Measurements from ENCODE around the gene EFNA1.

EFNA1 gene

DNA sequence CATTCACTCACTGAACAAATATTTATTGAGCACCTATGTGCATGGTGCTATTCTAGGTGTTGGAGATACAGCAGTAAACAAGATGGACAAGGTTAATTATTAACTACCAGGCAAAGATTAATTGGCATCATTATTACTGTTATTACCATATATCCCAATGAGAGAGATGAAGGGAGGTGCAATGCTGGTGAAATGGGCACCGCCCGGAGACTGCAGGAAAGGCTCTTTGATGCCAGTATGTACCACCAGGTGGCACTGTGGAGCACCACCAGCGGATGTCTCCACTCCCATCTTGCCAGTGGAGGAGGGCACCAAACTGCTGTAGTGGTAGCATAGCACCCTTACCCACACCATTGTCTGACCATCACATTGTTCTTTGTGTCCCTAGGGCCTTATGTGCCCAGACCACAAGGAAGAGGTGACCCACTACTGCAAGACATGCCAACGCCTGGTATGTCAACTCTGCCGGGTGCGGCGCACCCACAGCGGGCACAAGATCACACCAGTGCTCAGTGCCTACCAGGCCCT lies 48.9 kb downstream of the EFNA1 start:
- peak; percentile 83 to 88 for DNase-seq

DNA sequence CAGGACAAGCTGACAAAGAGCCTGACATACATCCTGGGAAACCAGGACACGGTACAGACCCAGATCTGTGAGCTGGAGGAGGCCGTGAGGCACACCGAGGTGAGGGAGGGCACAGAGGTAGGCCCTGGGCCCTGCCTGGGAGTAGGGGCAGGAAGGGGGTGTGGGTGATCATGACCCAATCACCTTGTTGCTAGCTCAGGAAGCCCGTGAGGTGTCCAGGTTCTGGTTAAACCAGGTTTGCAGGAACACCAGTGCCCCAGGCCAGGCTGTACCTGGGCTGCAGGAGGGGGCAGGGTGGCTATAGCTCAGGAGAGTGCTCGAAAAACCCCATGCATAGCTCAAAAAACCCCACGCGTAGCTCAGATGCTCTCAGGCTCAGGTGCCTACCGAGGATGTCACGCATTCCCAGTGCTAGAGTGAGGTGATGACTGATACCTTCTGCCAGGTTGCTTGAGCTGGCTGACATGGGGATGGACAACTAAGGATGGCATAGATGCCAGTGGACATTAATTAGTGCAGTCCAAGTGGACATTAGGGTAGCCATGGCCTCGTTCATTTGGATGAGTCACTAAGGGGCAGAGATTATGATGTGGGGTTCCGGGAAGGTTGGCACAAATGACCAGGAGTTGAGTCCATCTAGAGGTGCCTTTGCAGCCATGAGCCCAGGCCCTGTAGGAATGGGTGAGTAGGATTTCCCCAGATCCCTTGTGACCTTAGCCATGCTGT lies 49.7 kb downstream of the EFNA1 start:
- no peak for DNase-seq

DNA sequence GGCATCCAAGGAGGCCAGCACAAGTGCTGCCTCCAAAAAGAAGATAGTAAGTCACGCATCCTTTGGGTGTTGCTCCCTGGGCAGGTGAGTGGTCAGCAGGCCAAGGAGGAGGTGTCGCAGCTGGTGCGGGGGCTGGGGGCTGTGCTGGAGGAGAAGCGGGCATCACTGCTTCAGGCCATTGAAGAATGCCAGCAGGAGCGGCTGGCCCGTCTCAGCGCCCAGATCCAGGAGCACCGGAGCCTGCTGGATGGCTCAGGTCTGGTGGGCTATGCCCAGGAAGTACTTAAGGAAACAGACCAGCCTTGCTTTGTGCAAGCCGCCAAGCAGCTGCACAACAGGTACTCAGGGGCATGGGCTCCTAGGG lies 50.2 kb downstream of the EFNA1 start:
- DNase-seq, result no peak

DNA sequence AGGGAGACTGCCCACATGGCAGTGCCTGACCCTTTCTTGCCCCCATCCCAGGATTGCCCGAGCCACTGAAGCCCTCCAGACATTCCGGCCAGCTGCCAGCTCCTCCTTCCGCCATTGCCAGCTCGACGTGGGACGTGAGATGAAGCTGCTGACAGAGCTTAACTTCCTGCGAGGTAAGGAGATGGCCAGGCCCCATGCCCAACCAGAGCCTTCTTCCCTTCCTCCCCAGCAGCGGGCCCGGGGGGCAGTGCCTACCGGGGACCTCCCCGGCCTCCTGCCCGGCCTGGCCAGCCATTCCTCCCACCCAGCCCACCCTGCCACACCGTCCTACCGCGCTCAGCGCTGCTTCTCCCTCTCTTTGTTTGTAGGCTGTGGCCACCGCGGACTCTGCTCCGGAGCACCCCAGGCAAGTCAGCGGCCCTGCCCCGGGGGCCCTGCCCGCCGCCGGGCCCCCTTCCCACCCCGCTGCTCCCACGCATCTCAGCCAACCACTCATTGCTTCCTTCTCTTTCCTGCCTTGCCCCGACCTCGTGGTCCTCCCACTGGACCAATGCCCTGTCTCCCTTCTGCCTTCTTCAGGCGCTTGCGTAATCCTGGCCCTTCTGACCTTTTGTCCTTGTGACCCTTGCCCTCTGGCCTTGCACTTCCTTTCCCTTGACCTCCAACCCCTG lies 50.9 kb downstream of the EFNA1 start:
- no peak for DNase-seq

DNA sequence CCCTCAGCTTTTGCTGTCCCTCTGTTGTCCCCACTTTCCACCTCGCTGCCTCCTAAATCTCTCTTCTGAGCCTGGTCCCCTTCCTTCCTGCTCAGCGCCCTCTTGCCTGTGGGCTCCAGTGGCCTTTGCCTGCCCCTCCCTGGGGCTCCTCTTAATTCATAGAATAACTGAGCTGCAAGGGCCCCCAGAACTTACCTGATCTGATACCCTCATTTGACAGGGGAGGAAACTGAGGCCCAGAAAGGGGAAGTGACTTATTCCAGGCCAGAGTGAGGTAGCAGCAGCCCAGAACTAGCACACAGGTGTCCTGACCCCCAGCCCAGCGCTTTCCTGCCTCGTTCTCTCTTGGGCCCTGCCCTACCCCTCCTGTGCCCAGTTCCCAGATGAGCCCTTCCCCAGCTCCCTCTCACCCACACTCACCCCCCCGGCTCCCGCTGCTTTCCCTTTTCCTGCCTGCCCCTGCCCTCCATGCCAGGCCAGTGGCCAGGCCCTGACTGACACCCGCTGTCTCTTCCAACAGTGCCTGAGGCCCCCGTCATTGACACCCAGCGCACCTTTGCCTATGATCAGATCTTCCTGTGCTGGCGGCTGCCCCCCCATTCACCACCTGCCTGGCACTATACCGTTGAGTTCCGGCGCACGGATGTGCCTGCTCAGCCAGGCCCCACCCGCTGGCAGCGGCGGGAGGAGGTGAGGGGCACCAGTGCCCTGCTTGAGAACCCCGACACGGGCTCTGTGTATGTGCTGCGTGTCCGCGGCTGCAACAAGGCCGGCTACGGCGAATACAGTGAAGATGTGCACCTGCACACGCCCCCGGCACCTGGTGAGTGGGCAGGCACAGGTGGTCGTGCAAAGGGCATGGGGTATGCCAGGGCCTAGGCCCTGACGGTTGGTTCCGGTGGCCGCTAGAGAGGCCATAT lies 51.7 kb downstream of the EFNA1 start:
- no peak for DNase-seq

DNA sequence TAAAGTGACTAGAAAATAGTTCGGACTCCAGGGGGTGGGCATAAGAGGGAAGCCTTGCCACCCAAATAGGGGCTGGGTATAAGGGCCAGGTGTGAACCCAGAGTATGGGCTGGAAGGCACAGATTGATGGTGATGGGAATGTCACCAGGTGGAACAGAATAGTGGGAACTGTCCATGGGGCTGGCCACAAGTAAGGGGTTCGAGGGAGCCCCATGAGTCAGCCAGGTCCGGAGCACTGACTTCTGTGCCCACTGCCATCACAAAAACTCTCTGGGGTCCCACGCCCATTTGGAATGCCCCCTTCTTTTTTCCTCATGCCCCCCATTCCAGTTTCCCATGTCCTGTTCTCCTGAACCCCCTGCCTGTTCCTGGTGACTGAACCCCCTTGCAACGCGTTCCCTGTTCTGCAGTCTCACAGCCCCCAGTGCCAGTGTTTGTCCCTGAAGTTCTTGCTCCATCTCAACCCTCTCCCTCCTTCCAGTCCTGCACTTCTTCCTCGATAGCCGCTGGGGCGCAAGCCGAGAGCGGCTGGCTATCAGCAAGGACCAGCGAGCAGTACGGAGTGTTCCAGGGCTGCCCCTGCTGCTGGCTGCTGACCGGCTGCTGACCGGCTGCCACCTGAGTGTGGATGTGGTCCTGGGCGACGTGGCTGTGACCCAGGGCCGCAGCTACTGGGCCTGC lies 53.8 kb downstream of the EFNA1 start:
- DNase-seq, result no peak

DNA sequence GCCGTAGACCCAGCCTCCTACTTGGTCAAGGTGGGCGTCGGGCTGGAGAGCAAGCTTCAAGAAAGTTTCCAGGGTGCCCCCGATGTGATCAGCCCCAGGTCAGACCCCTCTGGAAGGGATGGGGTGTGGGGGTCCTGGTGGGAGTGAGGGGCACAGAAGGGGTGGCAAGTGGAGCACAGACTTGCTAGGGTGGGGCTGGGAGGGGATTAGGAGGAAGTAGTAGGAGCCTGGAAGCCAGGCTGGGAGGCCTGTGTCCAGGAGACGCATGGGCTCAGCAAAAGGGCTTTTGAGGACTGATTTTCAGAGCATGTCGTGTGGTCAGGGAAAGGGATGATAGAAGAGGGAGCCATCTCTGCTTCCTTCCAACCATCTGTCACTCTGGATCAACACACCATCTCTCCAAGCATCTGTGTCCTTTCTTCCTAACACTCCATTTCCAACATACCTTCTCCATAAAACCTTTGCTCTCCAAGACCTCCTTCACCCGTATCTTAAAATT lies 54.4 kb downstream of the EFNA1 start:
- DNase-seq, result no peak

DNA sequence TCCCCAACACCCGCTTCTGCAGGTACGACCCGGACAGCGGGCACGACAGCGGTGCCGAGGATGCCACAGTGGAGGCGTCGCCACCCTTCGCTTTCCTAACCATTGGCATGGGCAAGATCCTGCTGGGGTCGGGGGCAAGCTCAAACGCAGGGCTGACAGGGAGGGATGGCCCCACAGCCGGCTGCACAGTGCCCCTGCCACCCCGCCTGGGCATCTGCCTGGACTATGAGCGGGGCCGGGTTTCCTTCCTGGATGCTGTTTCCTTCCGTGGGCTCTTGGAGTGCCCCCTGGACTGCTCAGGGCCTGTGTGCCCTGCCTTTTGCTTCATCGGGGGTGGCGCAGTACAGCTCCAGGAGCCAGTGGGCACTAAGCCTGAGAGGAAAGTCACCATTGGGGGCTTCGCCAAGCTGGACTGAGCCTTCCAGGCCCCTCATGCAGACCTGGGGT lies 56.1 kb downstream of the EFNA1 start:
- no peak for DNase-seq

DNA sequence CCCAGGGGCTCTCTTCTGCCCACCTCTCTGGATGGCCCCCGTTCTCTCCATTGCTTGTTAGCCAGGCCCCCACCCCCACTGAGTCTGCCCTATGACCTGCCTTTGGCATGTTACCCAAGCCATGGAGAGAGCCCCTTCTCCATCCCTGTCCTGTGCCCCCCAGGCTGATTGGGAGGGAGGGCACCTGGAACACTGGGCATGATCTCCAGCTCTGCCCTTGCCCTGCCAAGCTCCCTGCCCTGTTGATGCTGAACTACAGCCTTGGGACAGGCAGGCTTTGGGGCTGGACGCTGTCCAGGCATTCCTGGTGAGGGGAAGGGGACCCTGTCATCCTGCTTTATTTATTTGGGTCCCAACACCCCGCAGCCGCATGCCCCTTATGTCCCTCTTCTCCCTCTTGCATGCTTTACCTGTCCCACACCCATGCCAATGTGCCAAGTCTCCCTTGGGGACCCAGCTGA lies 56.7 kb downstream of the EFNA1 start:
- no peak for DNase-seq

All from NCI-H446 (cell line).